Left ventricle myocardium inferior (tissue), 1 donor: ENCODE results near the gene CELF4. TPM values are rescaled to one million over a fixed set of nuclear protein-coding genes. Genes with fewer than 3 reads are reported as not detected.

ENCODE experiments used
- DNase-seq: peaks from one replicate; pipeline ENCODE4 v3.0.0-alpha.2; 2020
- H3K27ac ChIP-seq: fragments of 200-600 bp; replicated peaks from 2 replicates; pipeline ENCODE4 v1.8.0; 2021
- H3K27me3 ChIP-seq: fragments of 200-600 bp; 2 replicates; pipeline ENCODE4 v1.8.0; 2021; ENCODE audit warnings: low read depth
- H3K36me3 ChIP-seq: fragments of 200-600 bp; 2 replicates; pipeline ENCODE4 v1.8.0; 2021
- H3K4me1 ChIP-seq: fragments of 200-600 bp; 2 replicates; pipeline ENCODE4 v1.8.0; 2021
- H3K4me3 ChIP-seq: fragments of 200-600 bp; 2 replicates; pipeline ENCODE4 v1.8.0; 2021; ENCODE audit warnings: mild to moderate bottlenecking, moderate library complexity
- H3K9me3 ChIP-seq: fragments of 200-600 bp; replicated peaks from 2 replicates; pipeline ENCODE4 v1.8.0; 2021
- CTCF ChIP-seq: fragments of 200-600 bp; IDR thresholded peaks from 2 replicates; pipeline ENCODE4 v1.8.0; 2021; ENCODE audit warnings: antibody characterized with exemption, mild to moderate bottlenecking, borderline replicate concordance
- intact Hi-C: fragments of 100-400 bp; cut with micrococcal nuclease; formaldehyde crosslinking; loops from one replicate; pipeline ENCODE4 v1.11.0; 2022
- total RNA-seq: library from RNA; stranded (reverse); fragmentation: NEBNext Ultra II Directional; extraction: Animal tissue kit (Norgen Biotek cat#: 25700); gene quantifications from one replicate; pipeline ENCODE4 v1.2.1, GENCODE V29; 2021
- donor health status: DM: no; HTN: yes; CAD: no; lungs with severe emphysema.

Gene CELF4
- total RNA-seq, 1 donor from 2014 or later = 0.60 TPM

GRCh38 chr18:37309059-37309458 lies 256.5 kb downstream of the CELF4 start:
- no peaks in the 10 kb centered on the region for H3K4me1 ChIP-seq
- H3K4me3 ChIP-seq = no peak overlapping the region
- no peak for DNase-seq
- no peak for TF ChIP-seq CTCF
- H3K27ac ChIP-seq = no peak overlapping the region
- H3K27me3 ChIP-seq = peaks cover 6% of the 10 kb centered on the region
- H3K9me3 ChIP-seq = no peaks in the 10 kb centered on the region
- H3K36me3 ChIP-seq = no peaks in the 10 kb centered on the region
- intact Hi-C loops = no loop called here

- Histone ChIP-seq H3K4me1 (no peaks in the 10 kb centered on the region), H3K4me3 (no peak overlapping the region), H3K36me3 (no peaks in the 10 kb centered on the region), H3K9me3 (no peaks in the 10 kb centered on the region), H3K27ac (no peak overlapping the region), H3K27me3 (peaks cover 12% of the 10 kb centered on the region)
- no peak for DNase-seq
- intact Hi-C loops = no loop called here
- TF ChIP-seq CTCF = no peak
Observed at GRCh38 chr18:37307181-37307580, 258.4 kb downstream of the CELF4 start.

GRCh38 chr18:37306432-37306831 lies 259.2 kb downstream of the CELF4 start:
- H3K36me3 ChIP-seq = no peaks in the 10 kb centered on the region
- no peak for DNase-seq
- H3K4me3 ChIP-seq = no peak overlapping the region
- no peaks in the 10 kb centered on the region for H3K9me3 ChIP-seq
- no peak for TF ChIP-seq CTCF
- H3K27me3 ChIP-seq = peaks cover 20% of the 10 kb centered on the region
- intact Hi-C loops = no loop called here
- no peaks in the 10 kb centered on the region for H3K4me1 ChIP-seq
- H3K27ac ChIP-seq = no peak overlapping the region

GRCh38 chr18:37305066-37305465 lies 260.5 kb downstream of the CELF4 start:
- no peak for DNase-seq
- Histone ChIP-seq H3K36me3 (no peaks in the 10 kb centered on the region), H3K4me3 (no peak overlapping the region), H3K27ac (no peak overlapping the region), H3K27me3 (peaks cover 21% of the 10 kb centered on the region), H3K9me3 (no peaks in the 10 kb centered on the region), H3K4me1 (no peaks in the 10 kb centered on the region)
- no peak for TF ChIP-seq CTCF
- intact Hi-C loops = no loop called here

- Histone ChIP-seq H3K4me1 (peaks cover 9% of the 10 kb centered on the region), H3K27ac (no peak overlapping the region), H3K36me3 (no peaks in the 10 kb centered on the region), H3K27me3 (peaks cover 16% of the 10 kb centered on the region), H3K4me3 (no peak overlapping the region), H3K9me3 (no peaks in the 10 kb centered on the region)
- DNase-seq = no peak
- intact Hi-C loops = no loop called here
- TF ChIP-seq CTCF = no peak
Observed at GRCh38 chr18:37304012-37304680, 261.5 kb downstream of the CELF4 start.
